Inferior parietal cortex (tissue), 1 donor: ENCODE data around the gene RHAG.
"Not testable (repeated sequence)": the region's sequence is repeated elsewhere in the genome, so short reads cannot be mapped to it uniquely, and the experiment has no call there.

ENCODE experiments used
- DNase-seq: peaks from one replicate; pipeline ENCODE4 v3.0.0-alpha.2; 2016; ENCODE audit errors: extremely low spot score

RHAG gene

GRCh38 chr6:49635978-49636712, 494 bp downstream of the RHAG start:
- no peak for DNase-seq

DNA sequence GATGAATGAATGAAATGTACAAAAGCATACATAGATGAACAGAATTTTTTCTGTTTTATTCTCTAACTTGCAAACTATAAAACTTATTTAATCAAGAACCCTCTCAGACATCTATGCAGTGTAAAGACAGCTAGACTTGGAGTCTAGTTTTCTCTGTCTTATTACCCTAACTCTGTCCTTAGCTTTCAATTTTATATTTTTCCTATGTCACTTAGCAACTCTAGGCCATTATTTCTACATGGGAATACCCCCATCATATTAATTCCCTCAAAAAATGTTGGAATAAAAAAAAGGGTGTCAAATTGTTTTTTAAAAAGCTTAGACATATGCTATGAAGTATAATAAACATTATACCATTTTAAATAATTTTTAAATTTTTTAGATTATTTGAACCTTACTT, 1.2 kb downstream of the RHAG start:
- no peak for DNase-seq

- DNase-seq, result no peak
Measured at GRCh38 chr6:49634836-49635218, 1.8 kb downstream of the RHAG start.

GRCh38 chr6:49634092-49634835, 2.4 kb downstream of the RHAG start:
- DNase-seq, result no peak

DNA sequence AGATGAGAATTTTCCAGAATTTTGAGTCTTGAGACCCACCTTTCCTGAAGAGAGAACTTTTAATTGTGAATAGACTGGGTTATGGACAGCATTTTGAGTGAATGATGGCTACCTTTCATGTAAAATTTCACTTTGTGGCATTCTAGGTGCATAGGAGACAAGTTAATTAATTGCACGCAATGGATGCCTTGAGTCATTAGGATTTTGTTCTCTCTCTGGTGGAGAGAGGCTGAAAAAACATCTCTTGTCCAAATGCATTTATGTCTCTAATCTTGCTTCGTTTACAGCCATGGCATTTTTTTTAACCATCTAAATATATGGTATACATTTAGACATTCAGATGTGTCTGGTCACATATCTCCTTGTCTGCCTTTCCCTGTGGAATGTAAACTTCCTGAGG, 3.1 kb downstream of the RHAG start:
- no peak for DNase-seq

DNA sequence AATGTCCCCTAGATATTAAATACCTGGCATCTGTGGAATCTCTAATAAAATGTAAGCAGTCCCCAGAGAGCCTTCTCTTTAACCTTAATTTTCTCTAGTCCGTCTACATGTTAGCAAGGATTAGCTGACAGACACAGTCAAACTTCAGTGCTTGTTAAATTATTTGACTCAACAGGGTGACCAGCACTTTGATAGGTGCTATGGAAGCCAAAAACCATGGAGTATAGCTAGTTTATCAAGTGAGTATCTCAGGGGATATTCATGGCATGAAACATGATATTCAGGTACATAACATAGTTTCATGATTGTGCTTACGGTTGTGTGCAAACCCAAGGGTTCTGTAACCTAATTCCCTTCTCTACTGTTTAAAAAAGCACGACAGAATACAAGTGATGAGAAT, 3.9 kb downstream of the RHAG start:
- DNase-seq, result no peak

- DNase-seq, result not testable (repeated sequence)
Measured at GRCh38 chr6:49629485-49630088, 7.1 kb downstream of the RHAG start.

- DNase-seq, result no peak
Measured at GRCh38 chr6:49626811-49627210, 9.8 kb downstream of the RHAG start.

DNA sequence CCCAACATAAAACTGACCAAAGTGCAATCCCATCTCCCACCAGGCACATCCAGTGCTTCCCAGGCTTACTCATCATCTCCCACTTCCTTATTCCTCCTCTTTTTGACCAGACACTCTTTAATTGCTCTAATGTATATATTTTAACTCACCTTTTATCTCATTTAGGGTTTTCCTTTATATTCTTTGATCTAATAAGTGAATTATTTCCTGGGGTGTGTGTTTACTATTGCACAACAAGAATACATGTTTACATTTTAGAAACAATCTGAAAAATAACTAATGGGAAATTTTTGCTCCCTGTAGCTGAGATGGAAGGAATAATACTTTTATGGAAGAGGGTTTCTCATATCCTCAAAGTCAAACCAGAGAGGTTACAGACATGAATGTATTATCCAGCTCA, 18.4 kb downstream of the RHAG start:
- no peak for DNase-seq

DNA sequence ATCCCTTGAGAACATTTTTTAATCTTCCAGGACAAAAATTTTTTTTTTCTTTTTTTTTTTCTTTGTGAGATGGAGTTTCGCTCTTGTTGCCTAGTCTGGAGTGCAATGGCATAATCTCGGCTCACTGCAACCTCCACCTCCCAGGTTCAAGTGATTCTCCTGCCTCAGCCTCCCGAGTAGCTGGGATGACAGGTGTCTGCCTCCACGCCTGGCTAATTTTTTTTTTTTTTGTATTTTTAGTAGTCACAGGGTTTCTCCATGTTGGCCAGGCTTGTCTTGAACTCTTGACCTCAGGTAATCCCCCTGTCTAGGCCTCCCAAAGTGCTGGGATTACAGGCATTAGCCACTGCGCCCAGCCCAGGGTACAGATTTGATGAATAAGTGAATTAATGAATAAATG, 22.5 kb downstream of the RHAG start:
- DNase-seq, result not testable (repeated sequence)

DNA sequence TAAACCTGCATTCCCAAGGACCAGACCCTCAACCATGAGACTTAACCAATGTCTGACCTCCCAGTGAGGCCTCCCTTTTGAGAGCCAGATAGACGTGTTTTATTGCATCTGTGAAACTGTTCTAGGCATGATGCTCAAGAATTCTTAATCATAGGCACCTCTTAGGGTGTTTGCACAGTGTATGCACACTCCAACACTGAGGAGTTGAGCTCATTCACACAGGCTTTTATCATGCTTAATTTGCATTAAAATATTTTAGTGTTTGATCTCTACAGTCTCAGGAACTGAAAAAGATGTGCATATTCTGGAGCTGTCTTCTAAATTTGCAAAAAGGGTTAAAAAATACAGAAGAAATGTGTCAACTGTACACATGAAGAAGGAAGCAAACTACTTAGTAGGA, 27.4 kb downstream of the RHAG start:
- no peak for DNase-seq

- DNase-seq, result not testable (repeated sequence)
Measured at GRCh38 chr6:49608275-49608674, 28.4 kb downstream of the RHAG start.

GRCh38 chr6:49607391-49607982, 29.2 kb downstream of the RHAG start:
- no peak for DNase-seq

DNA sequence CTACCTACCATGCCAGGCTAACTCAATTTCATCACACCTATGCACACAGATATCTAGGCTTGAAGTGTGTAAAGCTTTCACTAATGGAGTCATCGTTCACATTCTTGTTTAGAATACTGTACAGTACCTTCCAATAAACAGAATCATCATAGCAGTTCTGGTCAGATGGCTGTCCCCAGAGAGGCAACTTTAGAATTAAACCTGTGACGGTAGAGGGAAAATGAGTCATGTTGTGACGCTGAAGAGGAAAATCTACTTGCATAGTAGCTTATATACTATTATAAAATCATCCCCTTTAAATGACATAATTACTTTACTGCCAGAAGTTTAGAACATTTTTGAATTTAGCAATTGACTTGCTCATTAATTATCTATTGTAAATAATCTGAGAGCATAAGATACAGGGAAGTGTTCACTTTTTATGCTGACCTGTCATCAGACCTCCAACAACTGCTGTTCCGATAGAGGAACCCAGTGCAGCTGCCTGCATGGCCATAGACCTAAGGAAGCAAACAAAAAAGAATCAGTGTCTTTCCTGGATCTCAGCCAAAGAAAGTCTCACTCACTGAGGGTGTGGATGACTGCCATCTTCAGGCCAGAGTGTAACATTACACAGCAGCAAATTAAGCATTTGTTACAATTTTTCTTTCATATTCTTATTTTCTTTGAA, 29.8 kb downstream of the RHAG start:
- peak; percentile 94 for DNase-seq

DNA sequence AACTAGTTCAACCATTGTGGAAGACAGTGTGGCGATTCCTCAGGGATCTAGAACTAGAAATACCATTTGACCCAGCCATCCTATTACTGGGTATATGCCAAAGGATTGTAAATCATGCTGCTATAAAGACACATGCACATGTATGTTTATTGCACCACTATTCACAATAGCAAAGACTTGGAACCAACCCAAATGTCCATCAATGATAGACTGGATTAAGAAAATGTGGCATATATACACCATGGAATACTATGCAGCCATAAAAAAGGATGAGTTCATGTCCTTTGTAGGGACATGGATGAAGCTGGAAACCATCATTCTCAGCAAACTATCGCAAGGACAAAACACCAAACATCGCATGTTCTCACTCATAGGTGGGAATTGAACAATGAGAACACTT, 32.6 kb downstream of the RHAG start:
- not testable (repeated sequence) for DNase-seq

DNA sequence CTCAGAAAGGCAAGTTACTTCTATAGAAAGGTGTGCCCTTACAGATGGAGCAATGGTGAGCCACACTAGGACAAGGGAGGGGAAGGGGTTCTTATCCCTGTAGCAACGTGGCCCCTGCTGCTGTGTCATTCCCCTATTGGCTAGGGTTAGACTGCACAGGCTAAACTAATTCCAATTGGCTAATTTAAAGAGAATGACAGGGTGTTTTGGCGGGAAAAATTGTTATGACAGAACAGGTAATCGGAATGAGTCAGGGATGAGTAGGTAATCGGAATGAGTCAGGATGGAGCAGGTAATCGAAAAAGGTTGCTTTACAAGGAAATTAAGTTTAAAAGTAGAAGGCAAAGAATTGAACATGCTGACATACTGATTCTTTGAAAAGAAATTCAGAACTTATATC, 49.4 kb downstream of the RHAG start:
- not testable (repeated sequence) for DNase-seq

GRCh38 chr6:49582529-49582928, 54.1 kb downstream of the RHAG start:
- DNase-seq, result no peak

DNA sequence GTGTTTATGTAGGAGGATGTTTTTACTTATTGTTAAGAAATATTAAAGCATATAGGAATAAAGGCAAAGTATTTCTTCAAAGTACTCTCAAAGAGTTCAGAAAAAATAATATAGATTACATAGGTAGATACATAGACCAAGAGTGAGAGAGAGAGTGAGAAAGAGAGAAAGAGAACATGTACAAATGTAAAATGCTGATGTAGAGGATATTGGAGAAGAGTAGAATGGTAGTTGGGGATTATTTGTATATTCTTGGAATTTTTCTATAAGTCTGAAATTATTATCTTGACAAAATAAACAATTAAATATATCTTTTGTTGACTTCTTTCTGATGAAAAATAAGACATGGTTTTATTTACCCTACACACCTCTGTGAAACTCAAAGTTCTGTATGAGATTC, 57.0 kb downstream of the RHAG start:
- DNase-seq, result no peak

DNA sequence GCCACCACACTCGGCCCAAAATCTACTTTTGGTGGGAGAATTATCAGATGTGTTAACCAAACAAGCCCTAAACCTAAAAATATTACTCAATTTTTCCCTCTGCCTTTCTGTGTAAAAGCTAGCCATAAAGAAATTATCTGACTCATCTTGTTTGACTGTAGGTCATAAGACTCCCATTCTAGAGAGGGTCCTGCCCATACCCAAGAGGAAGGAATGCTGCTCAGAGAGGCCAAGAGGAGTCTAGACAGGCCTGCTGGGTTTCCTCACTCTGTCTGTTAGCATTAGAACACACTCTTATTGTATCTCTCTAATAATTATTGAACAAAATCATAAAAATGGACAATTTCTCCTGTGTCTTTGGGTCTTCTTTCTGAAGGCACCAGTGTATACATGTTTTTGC, 60.0 kb downstream of the RHAG start:
- DNase-seq, result no peak

GRCh38 chr6:49570474-49571079, 66.1 kb downstream of the RHAG start:
- no peak for DNase-seq

GRCh38 chr6:49565855-49566254, 70.8 kb downstream of the RHAG start:
- DNase-seq, result no peak

DNA sequence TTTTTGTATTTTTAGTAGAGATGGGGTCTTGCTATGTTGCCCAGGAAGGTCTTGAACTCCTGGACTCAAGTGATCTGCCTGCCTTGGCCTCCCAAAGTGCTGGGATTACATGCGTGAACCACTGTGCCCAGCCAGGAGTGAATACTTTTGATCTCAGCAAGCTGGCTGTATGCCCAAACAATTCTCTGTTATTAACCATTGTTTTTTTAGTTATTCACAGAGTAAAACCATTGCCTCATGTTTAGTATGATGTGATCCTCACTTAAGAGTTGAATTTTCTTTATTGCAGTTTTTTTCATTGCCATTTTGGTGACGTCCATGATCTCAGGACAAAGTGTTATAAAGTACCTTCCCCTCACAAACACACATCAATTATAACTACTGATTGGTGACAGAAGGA, 71.4 kb downstream of the RHAG start:
- no peak for DNase-seq
